HFFc6 (cell line): ENCODE measurements around the gene GPR18. TPM values are rescaled to one million over a fixed set of nuclear protein-coding genes. Genes with fewer than 3 reads are reported as not detected.
A peak's percentile ranks its signal among the peaks of the same experiment; 100 is the strongest.

Source experiments
- DNase-seq: peaks from one replicate; pipeline ENCODE4 v3.0.0-alpha.2; 2018
- H3K27ac Mint-ChIP-seq: 2 replicates; pipeline ENCODE4 v1.8.0; 2020; ENCODE audit warnings: mild to moderate bottlenecking, mixed read lengths
- H3K27me3 Mint-ChIP-seq: 2 replicates; pipeline ENCODE4 v1.8.0; 2021; ENCODE audit warnings: mild to moderate bottlenecking, moderate library complexity, mixed read lengths; ENCODE audit not compliant: insufficient read depth
- H3K36me3 Mint-ChIP-seq: 2 replicates; pipeline ENCODE4 v1.8.0; 2021; ENCODE audit warnings: low read depth, mixed read lengths
- H3K4me1 Mint-ChIP-seq: 2 replicates; pipeline ENCODE4 v1.8.0; 2020; ENCODE audit warnings: low read depth, mixed read lengths
- H3K4me3 Mint-ChIP-seq: 2 replicates; pipeline ENCODE4 v1.8.0; 2020; ENCODE audit warnings: mild to moderate bottlenecking, moderate library complexity, mixed read lengths
- H3K9me3 Mint-ChIP-seq: 2 replicates; pipeline ENCODE4 v1.8.0; 2020; ENCODE audit warnings: mild to moderate bottlenecking, mixed read lengths
- total RNA-seq, 6 experiments: library from RNA; stranded (reverse); fragmentation: NEBNext Ultra II Directional; extraction: Animal tissue kit (Norgen Biotek cat#: 25700); gene quantifications; 2 replicates in 1 of 6; 3 replicates in 5 of 6; pipeline ENCODE4 v1.2.3, GENCODE V29; 2021
- TF ChIP-seq, protein P1 (sequence below): fragments of 200-600 bp; sonication (generic); IDR thresholded peaks from 2 replicates; pipeline ENCODE4 v1.5.0; 2021; ENCODE audit warnings: antibody characterized with exemption, mild to moderate bottlenecking

Gene GPR18
- total RNA-seq, 6 experiments from 2014 or later: not detected

DNA sequence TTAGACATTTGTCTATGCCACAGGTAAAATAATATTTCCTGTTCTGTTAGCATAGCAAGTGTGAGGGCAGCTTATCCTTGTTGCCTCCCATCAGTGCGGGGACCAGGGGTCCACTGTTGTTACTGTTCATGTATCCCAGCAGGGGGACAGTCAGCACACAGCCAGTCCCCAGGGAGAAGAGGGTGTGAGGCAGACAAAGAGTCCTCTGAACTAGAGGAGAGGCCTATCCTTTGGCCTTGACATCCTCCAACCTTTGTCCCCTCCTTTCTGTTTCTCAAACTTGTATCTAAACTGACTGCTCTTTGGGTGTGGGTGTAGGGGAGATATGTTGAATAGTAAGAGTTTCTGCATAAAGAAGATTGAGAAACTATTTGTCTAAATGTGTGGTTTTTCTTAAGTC is 2.9 kb upstream of the GPR18 start:
- H3K27me3 Mint-ChIP-seq: peaks cover 3% of the 10 kb centered on the region; the same call in 1 of the 2 replicates
- H3K9me3 Mint-ChIP-seq: no peaks in the 10 kb centered on the region
- peaks cover 5% of the 10 kb centered on the region for H3K36me3 Mint-ChIP-seq

DNA sequence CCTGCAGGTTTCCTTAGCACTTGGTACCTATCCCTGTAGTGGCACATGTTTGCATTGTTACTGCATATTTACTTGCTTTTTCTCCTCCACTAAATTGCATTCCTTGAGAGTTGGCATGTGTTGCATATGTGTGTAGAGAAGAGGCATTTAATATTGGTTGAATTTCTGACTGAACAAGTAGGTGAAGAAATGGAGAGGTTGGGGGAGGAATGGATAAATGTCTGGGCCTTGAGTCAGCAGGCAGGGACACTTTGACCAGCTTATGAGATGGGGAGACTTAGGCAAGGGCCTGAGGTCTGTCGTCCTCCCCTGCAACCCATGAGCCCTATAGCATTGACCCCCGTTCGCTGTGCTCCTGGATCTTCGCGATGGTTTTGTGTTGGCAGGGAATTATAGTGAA is 2.0 kb upstream of the GPR18 start:
- Mint-ChIP-seq H3K4me3 (no peak overlapping the region), H3K27ac (peak overlapping the region; percentile 53), H3K4me1 (peaks cover 18% of the 10 kb centered on the region), H3K36me3 (peaks cover 7% of the 10 kb centered on the region), H3K27me3 (peaks cover 3% of the 10 kb centered on the region; the same call in 1 of the 2 replicates), H3K9me3 (no peaks in the 10 kb centered on the region)
- no peak for DNase-seq
- TF ChIP-seq, protein P1, sequence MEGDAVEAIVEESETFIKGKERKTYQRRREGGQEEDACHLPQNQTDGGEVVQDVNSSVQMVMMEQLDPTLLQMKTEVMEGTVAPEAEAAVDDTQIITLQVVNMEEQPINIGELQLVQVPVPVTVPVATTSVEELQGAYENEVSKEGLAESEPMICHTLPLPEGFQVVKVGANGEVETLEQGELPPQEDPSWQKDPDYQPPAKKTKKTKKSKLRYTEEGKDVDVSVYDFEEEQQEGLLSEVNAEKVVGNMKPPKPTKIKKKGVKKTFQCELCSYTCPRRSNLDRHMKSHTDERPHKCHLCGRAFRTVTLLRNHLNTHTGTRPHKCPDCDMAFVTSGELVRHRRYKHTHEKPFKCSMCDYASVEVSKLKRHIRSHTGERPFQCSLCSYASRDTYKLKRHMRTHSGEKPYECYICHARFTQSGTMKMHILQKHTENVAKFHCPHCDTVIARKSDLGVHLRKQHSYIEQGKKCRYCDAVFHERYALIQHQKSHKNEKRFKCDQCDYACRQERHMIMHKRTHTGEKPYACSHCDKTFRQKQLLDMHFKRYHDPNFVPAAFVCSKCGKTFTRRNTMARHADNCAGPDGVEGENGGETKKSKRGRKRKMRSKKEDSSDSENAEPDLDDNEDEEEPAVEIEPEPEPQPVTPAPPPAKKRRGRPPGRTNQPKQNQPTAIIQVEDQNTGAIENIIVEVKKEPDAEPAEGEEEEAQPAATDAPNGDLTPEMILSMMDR: no peak

More for the DNA sequence above, 2.9 kb upstream of the GPR18 start:
- TF ChIP-seq, protein P1: no peak
- DNase-seq: no peak
- H3K4me1 Mint-ChIP-seq: peaks cover 18% of the 10 kb centered on the region
- H3K4me3 Mint-ChIP-seq: no peak overlapping the region
- H3K27ac Mint-ChIP-seq: no peak overlapping the region

DNA sequence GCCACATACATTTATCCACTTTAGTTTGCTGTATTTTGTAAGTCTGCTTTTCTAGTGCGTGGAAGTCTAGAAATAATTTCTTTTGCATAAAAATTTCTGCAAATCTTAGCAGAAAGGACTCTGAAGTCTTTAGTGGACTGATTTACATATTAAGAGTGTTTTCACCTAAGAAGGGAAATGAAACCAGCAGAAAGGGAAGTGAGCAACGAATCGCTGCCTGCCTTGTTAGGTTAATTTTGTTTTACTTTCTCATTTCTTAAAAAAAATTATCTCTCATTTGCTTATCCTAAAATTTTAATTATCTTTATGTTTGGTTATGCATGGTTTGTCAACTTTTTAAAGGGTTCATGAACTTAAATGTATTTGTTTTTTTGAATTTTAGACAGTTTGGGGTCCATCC is 767 bp upstream of the GPR18 start:
- peaks cover 14% of the 10 kb centered on the region for H3K36me3 Mint-ChIP-seq
- H3K27me3 Mint-ChIP-seq: peaks cover 3% of the 10 kb centered on the region; the same call in 1 of the 2 replicates
- no peaks in the 10 kb centered on the region for H3K9me3 Mint-ChIP-seq
- H3K4me3 Mint-ChIP-seq: no peak overlapping the region
- DNase-seq: no peak
- TF ChIP-seq, protein P1: no peak
- H3K27ac Mint-ChIP-seq: no peak overlapping the region
- H3K4me1 Mint-ChIP-seq: peaks cover 18% of the 10 kb centered on the region

DNA sequence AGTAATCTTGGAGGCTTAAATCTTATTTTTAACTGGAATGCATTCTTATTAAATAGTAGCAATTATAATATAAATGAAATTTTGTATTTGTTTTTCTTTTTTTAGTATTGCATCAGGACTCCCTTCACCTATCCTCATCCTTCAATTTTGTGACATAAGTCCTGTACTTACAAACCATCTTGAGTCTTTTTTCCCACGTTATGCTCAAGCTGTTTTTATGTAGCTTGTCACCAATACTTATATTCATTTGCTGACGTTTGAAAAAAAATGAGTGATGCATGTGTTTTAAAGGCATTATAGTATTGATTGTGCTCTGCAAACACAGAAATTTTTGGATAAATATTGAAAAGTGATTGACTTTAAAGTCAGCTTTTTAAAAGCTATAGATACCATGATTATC is 888 bp downstream of the GPR18 start:
- Mint-ChIP-seq H3K27ac (no peak overlapping the region), H3K36me3 (peaks cover 14% of the 10 kb centered on the region), H3K27me3 (peaks cover 3% of the 10 kb centered on the region; the same call in 1 of the 2 replicates), H3K4me1 (peaks cover 18% of the 10 kb centered on the region), H3K9me3 (no peaks in the 10 kb centered on the region), H3K4me3 (no peak overlapping the region)
- no peak for DNase-seq
- TF ChIP-seq, protein P1: no peak

DNA sequence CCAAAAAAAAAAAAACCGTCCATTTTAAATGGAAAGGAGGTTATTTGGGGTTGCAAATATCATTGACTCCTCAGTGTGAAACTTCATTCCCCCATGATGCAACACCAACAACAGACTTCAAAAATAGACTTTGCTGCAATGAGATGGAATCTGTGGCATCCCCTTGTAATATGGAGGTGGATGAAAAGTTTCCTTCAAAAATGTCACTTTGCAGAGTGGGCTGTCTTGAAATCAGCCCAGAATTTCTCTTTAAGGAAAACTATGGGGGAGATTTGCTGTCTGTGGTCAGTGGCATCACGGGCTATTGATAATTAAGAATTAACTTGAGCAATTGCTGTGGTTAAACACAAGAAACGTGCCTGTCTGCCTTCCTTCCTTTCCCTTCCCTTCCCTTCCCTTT is 1.5 kb downstream of the GPR18 start:
- TF ChIP-seq, protein P1: no peak
- Mint-ChIP-seq H3K4me1 (peaks cover 18% of the 10 kb centered on the region), H3K27me3 (peaks cover 3% of the 10 kb centered on the region), H3K36me3 (peaks cover 14% of the 10 kb centered on the region), H3K27ac (no peak overlapping the region), H3K4me3 (no peak overlapping the region), H3K9me3 (no peaks in the 10 kb centered on the region)
- no peak for DNase-seq

DNA sequence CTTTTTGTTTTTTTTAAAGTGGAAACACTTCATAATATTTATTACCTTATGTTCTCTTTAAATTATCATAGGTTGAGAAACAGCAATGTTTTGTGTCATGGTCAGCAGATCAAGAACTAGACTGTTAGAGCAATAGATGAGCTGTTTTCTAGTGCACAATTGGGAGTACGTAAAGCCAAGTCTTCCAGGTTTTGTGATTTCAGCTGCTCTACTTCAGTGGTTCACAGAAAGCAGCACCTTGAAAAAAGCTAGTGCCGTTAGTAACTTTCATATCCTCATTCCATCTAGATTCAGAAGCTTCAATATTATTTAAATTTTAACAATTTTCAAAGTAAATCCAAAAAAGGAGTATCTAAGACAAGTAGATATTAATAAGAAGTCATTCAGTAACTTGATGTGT is 1.9 kb downstream of the GPR18 start:
- no peaks in the 10 kb centered on the region for H3K9me3 Mint-ChIP-seq
- H3K4me3 Mint-ChIP-seq: no peak overlapping the region
- DNase-seq: no peak
- peaks cover 18% of the 10 kb centered on the region for H3K4me1 Mint-ChIP-seq
- peaks cover 3% of the 10 kb centered on the region for H3K27me3 Mint-ChIP-seq
- TF ChIP-seq, protein P1: no peak
- H3K36me3 Mint-ChIP-seq: peaks cover 14% of the 10 kb centered on the region
- H3K27ac Mint-ChIP-seq: no peak overlapping the region
